ENCODE results near the gene TRIM27. TPM values are rescaled to one million over a fixed set of nuclear protein-coding genes. Genes with fewer than 3 reads are reported as not detected.

The TRIM27 gene
- total and polyA plus RNA-seq, 10 of the 15 experiments (the other 5 are each of a cell fraction or from before 2014, with no cell fraction given) = 18.5 to 74.7 (median 58.0) TPM

- Histone ChIP-seq H4K20me1 (ENCODE audit: control insufficient read depth, insufficient read depth) (no peaks in the 10 kb centered on the region), H3K9me3 (replicated peaks; ENCODE audit: control insufficient read depth, insufficient read depth, low read length) (no peaks in the 10 kb centered on the region; the same call in 2 of the 3 replicates), H3K79me2 (ENCODE audit: control insufficient read depth, insufficient read depth, low read length) (no peaks in the 10 kb centered on the region), H3K4me1 (ENCODE audit: control insufficient read depth, insufficient read depth, low read length) (no peaks in the 10 kb centered on the region), H3K36me3 (ENCODE audit: control insufficient read depth in 2 of 2, insufficient read depth in 2 of 2, low read length in 1 of 2) (no peaks in the 10 kb centered on the region), H3K4me3 (no peak overlapping the region), H2AFZ (ENCODE audit: control insufficient read depth, low read depth, low read length) (no peak overlapping the region), H3K9ac (ENCODE audit: control insufficient read depth, insufficient read depth, low read length) (no peak overlapping the region), H3K27me3 (replicated peaks in 1 of 2; ENCODE audit: control insufficient read depth in 2 of 2, insufficient read depth in 2 of 2, low read length in 1 of 2) (no peaks in the 10 kb centered on the region), H3K27ac (ENCODE audit: control insufficient read depth, insufficient read depth) (no peak overlapping the region), H3K4me2 (ENCODE audit: control insufficient read depth, insufficient read depth) (no peak overlapping the region)
- ChIA-PET RAD21 (ENCODE audit: unreplicated experiment) (no interaction called here), SMC1A (ENCODE audit: uncharacterized antibody, unreplicated experiment) (interaction anchor here (1.4 kb wide), 1 partner anchor 25 kb away, joined by 3 read pairs; no protein-coding TSS in a partner anchor), CTCF (interaction anchor here (0.7 kb wide), 1 partner anchor 11 kb away, joined by 3 read pairs; no protein-coding TSS in a partner anchor), POLR2A (interaction anchor here (1.4 kb wide), 1 partner anchor 9 kb away, joined by 4 read pairs; no protein-coding TSS in a partner anchor)
- ATAC-seq = no peak
- FAIRE-seq = no peak
- in situ Hi-C loops (cut with MboI) = no loop called here
- intact Hi-C loops (cut with micrococcal nuclease; ENCODE audit: unreplicated experiment) = no loop called here
- WGBS (ENCODE audit: insufficient coverage, insufficient replicate concordance, low lambda C conversion rate, missing lambda C conversion rate) = 61% methylated on average over 7 of the region's 7 CpGs
- DNase-seq (ENCODE audit: low read depth, low spot score) = no peak
- no peak for TF ChIP-seq KLF5 (IDR thresholded peaks at IDR 0.05; ENCODE audit: partially characterized antibody)
- no TSS peak for BruUV-seq (replicated peaks)
Measured at GRCh38 chr6:28886079-28886439, 37.7 kb downstream of the TRIM27 start.

GRCh38 chr6:28884423-28885131 lies 39.2 kb downstream of the TRIM27 start:
- no peaks in the 10 kb centered on the region for H3K4me1 ChIP-seq (ENCODE audit: control insufficient read depth, insufficient read depth, low read length)
- intact Hi-C loops (cut with micrococcal nuclease; ENCODE audit: unreplicated experiment) = no loop called here
- no peaks in the 10 kb centered on the region for H4K20me1 ChIP-seq (ENCODE audit: control insufficient read depth, insufficient read depth)
- RAD21 ChIA-PET (ENCODE audit: unreplicated experiment) = no interaction called here
- POLR2A ChIA-PET = interaction anchor here (1.4 kb wide), 1 partner anchor 11 kb away, joined by 4 read pairs; no protein-coding TSS in a partner anchor
- FAIRE-seq (no peak), ATAC-seq (peak; percentile 48), DNase-seq (ENCODE audit: low read depth, low spot score) (no peak)
- H2AFZ ChIP-seq (ENCODE audit: control insufficient read depth, low read depth, low read length) = peak overlapping the region; percentile 61
- no peak overlapping the region for H3K9ac ChIP-seq (ENCODE audit: control insufficient read depth, insufficient read depth, low read length)
- CTCF ChIA-PET = interaction anchor here (1.1 kb wide), 1 partner anchor 10 kb away, joined by 5 read pairs; no protein-coding TSS in a partner anchor
- BruUV-seq (replicated peaks) = no TSS peak
- H3K4me3 ChIP-seq = peak overlapping the region; percentile 40; the same call in 1 of the 2 replicates
- no peaks in the 10 kb centered on the region; the same call in 2 of the 3 replicates for H3K9me3 ChIP-seq (replicated peaks; ENCODE audit: control insufficient read depth, insufficient read depth, low read length)
- SMC1A ChIA-PET (ENCODE audit: uncharacterized antibody, unreplicated experiment) = interaction anchor here (0.6 to 1.4 kb wide), 4 partner anchors 9 to 24 kb away, joined by 3 read pairs; no protein-coding TSS in a partner anchor
- H3K27ac ChIP-seq (ENCODE audit: control insufficient read depth, insufficient read depth) = no peak overlapping the region
- 55% methylated on average over 17 of the region's 18 CpGs for WGBS (ENCODE audit: insufficient coverage, insufficient replicate concordance, low lambda C conversion rate, missing lambda C conversion rate)
- H3K36me3 ChIP-seq (ENCODE audit: control insufficient read depth in 2 of 2, insufficient read depth in 2 of 2, low read length in 1 of 2) = no peaks in the 10 kb centered on the region
- no peaks in the 10 kb centered on the region for H3K27me3 ChIP-seq (replicated peaks in 1 of 2; ENCODE audit: control insufficient read depth in 2 of 2, insufficient read depth in 2 of 2, low read length in 1 of 2)
- in situ Hi-C loops (cut with MboI) = no loop called here
- H3K4me2 ChIP-seq (ENCODE audit: control insufficient read depth, insufficient read depth) = peak overlapping the region; percentile 80
- H3K79me2 ChIP-seq (ENCODE audit: control insufficient read depth, insufficient read depth, low read length) = no peaks in the 10 kb centered on the region
- TF ChIP-seq USF1 (IDR thresholded peaks at IDR 0.05; ENCODE audit: borderline replicate concordance, extremely low read length, insufficient read depth, low read depth, low read length) (no peak), ATF7 (IDR thresholded peaks at IDR 0.05; ENCODE audit: low read depth) (0 out of 2 replicates have a peak, but pooled peaks have one; percentile 32), ZNF592 (IDR thresholded peaks at IDR 0.05) (no peak), TBL1XR1 (IDR thresholded peaks at IDR 0.05; ENCODE audit: low read depth, low read length) (no peak), IRF5 (IDR thresholded peaks at IDR 0.05; ENCODE audit: borderline replicate concordance) (no peak), SRF (IDR thresholded peaks at IDR 0.05; ENCODE audit: low read depth in 2 of 2, low read length in 2 of 2) (no peak)
